Loucy (cell line): ENCODE measurements around the gene SLC1A1.

Experiments
- EZH2phosphoT487 ChIP-seq: fragments of 200-600 bp; IDR thresholded peaks from 2 replicates; pipeline ENCODE4 v1.6.1; 2018; ENCODE audit warnings: antibody characterized with exemption, mild to moderate bottlenecking, moderate library complexity, borderline replicate concordance
- TF ChIP-seq, protein P1 (sequence below): fragments of 200-600 bp; sonication (generic); conservative IDR thresholded peaks from 2 replicates; pipeline ENCODE4 v1.5.1; 2014; ENCODE audit warnings: mild to moderate bottlenecking, antibody characterized with exemption, low read length

DNA sequence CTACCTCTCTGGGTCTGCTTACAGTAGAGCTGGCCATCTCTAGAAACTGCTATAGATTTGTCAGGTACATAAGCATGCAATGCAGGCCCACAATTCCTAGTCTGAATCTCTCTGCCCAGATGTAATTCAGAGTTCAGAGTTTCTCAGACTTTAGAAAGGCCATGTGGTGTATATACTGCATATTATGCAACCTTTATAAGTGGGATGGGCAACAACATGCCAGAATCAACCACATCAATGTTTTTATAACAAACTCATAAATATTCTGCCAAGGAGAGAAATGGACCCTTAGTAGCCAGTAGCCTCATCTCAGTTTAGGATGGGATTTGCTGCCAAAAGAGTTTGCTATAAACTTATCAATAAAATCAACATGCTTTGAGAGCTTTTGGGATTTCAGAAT lies 78.8 kb downstream of the SLC1A1 start:
- TF ChIP-seq, protein P1, sequence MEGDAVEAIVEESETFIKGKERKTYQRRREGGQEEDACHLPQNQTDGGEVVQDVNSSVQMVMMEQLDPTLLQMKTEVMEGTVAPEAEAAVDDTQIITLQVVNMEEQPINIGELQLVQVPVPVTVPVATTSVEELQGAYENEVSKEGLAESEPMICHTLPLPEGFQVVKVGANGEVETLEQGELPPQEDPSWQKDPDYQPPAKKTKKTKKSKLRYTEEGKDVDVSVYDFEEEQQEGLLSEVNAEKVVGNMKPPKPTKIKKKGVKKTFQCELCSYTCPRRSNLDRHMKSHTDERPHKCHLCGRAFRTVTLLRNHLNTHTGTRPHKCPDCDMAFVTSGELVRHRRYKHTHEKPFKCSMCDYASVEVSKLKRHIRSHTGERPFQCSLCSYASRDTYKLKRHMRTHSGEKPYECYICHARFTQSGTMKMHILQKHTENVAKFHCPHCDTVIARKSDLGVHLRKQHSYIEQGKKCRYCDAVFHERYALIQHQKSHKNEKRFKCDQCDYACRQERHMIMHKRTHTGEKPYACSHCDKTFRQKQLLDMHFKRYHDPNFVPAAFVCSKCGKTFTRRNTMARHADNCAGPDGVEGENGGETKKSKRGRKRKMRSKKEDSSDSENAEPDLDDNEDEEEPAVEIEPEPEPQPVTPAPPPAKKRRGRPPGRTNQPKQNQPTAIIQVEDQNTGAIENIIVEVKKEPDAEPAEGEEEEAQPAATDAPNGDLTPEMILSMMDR = no peak
- TF ChIP-seq EZH2phosphoT487 = no peak
